Stimulated activated naive CD4-positive, alpha-beta T cell treated with Interleukin-2 at 50 U/mL for 16 hours (primary cell): ENCODE results near the gene HNF1B.

Source experiments
- DNase-seq: peaks from one replicate; lab custom pipeline; 2025; lab: John Stamatoyannopoulos, UW

The HNF1B gene

GRCh38 chr17:37761961-37762360 is 17.1 kb upstream of the HNF1B start:
- DNase-seq, result no peak

DNA sequence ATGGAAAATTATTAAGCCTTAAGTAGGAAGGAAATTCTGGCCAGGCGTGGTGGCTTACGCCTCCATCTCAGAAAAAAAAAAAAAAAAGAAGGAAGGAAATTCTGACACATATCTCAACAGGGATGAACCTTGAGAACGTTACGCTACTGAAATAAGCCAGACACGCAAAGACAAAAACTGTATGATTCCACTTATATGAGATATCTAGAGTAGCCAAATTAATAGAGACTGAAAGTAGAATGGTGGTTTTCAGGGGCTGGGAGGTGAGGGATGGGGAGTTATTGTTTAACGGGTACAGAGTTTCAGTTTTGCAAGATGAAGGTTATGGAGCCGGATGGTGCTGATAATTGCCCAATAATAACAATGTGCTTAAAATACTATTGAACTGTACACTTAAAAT is 16.2 kb upstream of the HNF1B start:
- DNase-seq, result no peak

- DNase-seq, result no peak
Observed at GRCh38 chr17:37759014-37759637, 14.3 kb upstream of the HNF1B start.

- DNase-seq, result no peak
Observed at GRCh38 chr17:37756051-37756450, 11.2 kb upstream of the HNF1B start.

GRCh38 chr17:37755455-37755854 is 10.6 kb upstream of the HNF1B start:
- no peak for DNase-seq

- DNase-seq, result no peak
Observed at GRCh38 chr17:37754363-37754762, 9.5 kb upstream of the HNF1B start.

DNA sequence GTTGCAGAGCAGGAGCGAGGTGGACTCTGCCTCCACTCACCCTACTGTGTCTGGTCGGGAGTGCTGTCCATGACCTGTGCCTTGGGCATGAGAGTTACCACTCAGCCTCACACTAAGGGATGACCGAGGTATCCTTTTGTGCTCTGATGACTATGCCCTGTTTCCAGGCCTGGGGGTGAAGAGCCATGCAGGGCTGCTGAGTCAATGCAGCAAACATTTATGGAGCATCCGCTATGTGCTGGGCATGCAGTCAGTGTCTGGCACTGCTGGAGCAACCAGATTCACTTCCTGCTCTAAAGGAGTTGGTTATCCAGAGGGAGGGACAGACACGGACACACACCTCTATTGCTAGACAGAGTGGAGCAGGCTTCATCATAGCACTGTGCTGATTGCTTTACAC is 7.6 kb upstream of the HNF1B start:
- DNase-seq, result no peak

DNA sequence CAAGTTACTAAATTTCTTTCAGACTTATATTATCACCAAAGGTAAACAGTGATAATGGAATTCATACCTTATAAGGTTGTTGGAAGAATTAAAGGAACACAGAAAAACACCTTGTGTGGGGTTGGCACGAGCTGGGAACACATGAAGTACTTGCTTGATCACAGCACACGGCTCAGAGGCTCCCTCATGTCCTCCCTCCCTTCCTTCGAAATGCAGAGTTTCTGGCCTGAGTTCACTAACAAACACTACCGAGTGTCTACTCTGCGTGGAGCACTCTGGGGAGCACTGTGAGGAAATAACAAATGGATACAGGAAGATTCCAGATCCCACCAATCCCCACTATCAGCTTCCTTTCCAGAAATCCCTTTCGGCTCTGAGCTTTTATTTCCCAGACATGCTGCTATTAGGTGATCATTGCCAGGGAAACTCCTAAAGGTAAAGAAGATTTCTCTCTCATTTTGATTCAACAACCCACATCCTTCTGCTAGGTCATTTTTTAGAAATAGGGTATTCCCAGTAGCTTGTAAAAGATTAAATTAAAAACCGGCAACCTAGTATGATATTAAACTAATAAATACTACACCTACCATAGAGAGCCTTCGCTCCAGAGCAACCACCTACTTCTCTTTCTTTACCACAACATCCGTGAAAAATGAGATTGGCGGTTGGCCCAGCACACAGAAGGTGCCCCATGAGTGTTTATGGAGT is 6.1 kb upstream of the HNF1B start:
- DNase-seq, result no peak

DNA sequence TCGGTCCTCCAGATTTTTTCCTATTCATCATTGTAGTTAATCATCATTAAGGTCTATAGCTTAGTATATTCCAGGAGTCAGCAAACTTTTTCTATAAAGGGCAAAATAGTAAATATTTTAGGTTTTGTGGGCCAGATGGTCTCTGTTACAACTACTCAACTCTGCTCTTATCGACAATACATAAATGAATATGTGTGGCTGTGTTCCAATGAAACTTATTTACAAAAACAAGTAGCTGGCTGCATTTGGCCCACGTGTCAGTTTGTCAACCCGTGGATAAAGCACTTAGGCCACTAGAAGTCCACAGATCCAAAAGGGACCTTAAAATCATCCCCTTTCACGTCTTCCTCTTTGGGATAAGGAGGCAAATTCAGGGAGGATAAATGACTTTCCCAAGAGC is 5.4 kb upstream of the HNF1B start:
- no peak for DNase-seq

GRCh38 chr17:37747222-37747621 is 2.4 kb upstream of the HNF1B start:
- DNase-seq, result no peak

DNA sequence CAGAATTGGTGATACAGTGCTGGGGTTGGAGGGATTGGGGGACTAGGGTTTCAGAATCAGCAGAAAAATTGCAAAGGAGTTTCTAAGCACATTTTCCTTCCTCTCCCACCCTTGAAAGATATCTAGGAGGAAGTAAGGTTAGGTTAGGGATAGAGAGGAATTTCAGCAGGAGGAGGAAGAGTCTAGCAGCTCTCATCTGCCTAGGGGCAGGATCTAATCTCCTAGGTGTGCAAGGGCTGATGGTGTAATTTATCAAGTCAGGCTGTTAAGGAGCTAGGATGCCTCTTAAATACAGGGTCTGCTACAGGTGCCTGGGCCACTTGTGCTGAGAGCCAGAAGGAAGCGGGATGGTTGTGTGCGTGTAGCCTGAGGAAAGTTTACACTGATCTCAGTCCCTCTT is 1.8 kb upstream of the HNF1B start:
- no peak for DNase-seq

GRCh38 chr17:37745801-37746426 is 1.1 kb upstream of the HNF1B start:
- DNase-seq, result no peak

- no peak for DNase-seq
Observed at GRCh38 chr17:37744633-37744927, 279 bp downstream of the HNF1B start.

DNA sequence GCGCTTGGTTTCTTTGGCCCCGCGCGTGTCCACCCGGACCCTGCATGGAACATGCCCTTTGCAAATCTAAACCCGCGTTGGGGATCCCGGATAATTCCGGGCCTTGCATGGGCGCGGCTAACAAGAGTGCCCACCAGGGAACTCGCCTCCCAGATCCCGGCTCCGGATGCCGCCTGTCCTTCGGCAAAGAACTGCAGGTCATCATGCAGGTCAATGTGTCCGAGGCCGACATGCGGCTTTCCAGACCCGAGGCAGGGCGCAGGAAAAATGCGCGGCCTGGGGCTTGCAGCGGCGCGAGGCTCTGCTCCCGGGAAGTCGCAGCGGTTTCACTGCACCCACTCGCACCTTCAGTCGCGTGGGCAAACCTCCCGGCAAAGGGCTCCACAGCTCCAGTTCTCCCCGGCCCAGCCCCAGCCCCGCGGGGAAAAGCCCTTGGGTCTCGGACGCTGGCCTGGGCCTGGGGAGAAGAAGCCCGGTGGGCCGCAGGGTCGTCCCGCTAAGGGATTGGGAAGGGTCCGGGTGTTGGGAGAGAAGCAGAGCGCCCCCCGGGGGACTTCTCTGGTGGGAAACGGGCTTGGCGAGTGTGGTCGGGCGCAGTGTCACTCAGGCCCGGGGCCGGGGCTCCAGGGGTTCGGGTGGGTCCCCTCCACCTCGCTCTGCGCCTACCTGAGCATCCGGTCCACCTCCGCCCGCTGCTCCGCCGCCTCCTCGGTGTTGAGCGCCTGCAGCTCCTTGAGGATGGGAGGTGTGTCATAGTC is 805 bp downstream of the HNF1B start:
- DNase-seq, result no peak

DNA sequence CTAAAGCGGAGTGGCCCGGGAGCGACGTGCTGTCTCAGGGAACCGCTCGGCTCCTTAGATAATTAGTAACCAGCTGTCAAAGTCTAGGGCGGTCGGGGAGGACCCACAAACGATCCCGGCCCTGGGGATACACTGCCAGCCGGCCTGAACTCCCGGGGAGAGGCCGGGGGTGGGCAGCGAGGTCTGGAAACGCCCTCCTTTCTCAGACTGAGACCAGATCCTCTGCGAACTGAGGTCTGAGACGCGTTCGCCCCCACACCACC is 1.3 kb downstream of the HNF1B start:
- DNase-seq, result no peak

DNA sequence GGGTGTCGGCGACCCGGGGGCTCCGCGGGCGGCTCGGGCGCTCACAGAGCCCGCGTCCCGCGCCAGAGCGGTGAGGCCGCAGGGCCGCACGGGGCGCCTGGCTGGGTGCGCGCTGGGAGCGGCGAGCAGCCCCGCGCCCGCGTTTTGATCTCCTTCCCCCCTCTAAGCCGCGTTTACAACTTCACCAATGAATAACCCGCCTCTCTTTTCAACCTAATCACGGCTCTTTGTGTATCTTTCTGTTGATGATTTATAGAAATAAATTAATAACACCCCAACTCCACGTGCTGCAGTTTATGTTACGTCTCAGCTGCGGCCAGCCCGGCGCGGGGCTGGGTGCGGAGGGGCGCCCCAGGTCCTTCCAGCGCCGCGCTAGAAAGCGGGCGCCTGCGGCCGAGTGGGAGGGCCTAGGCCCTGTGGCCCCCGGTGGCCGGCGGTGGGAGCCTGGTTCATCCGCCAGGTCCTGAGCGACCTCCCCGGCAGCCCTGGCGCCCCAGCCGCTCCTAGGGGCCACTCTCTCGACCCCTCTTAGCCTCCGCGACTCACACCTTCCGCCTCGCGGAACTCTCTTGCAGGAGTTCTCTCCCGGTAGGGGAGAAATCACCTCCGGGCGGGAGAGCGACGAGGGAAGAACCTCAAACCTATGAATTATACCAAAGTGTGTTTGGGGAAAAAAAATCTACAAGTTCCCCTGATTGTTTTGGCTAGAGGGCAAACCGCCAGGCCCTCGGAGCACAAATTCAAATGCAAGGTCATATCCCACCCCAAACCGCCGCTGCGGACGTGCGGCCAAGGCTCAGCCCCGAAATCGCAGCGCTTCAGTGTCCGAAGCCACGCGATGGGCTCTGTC is 1.9 kb downstream of the HNF1B start:
- no peak for DNase-seq

- DNase-seq, result no peak
Observed at GRCh38 chr17:37742116-37742761, 2.6 kb downstream of the HNF1B start.

- DNase-seq, result no peak
Observed at GRCh38 chr17:37741341-37742115, 3.3 kb downstream of the HNF1B start.

GRCh38 chr17:37740915-37741314 is 3.9 kb downstream of the HNF1B start:
- no peak for DNase-seq

DNA sequence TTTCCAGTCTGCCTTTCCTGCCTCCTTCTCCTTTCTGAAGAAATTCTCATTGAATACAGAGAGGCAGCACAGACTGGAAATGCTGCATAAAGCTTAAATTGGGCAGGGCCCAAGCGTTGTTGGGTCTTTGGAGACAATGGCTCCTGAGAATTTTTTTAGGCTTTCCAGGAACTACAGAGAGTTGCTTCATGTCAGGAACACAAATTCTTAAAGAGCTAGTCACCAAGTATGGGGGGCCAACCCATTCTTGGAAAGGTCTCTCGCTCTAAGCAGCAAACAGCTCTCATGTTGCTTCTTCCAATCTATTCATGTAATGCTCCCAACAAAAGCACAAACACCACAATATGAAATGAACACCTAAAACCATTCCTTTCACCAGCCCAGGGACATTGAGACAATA is 6.9 kb downstream of the HNF1B start:
- DNase-seq, result no peak

GRCh38 chr17:37737081-37737480 is 7.8 kb downstream of the HNF1B start:
- DNase-seq, result no peak
